Astrocyte (in vitro differentiated cells and primary cell): ENCODE data around the gene CDS1. TPM values are rescaled to one million over a fixed set of nuclear protein-coding genes. Genes with fewer than 3 reads are reported as not detected.

Experiments used
- DNase-seq: peaks from one replicate; pipeline ENCODE4 v3.0.0-alpha.2; 2010; ENCODE audit warnings: low read depth
- FAIRE-seq: peaks from 2 replicates; lab custom pipeline; 2011; peaks lifted over from hg19 to GRCh38; lab: Jason Lieb, UNC
- H2AFZ ChIP-seq: 2 replicates; pipeline ENCODE4 v1.6.0; 2012; ENCODE audit warnings: low read depth, low read length, inconsistent platforms
- H3K27ac ChIP-seq: 2 replicates; pipeline ENCODE4 v1.5.1; 2011; ENCODE audit warnings: low read depth, low read length, inconsistent platforms
- H3K27me3 ChIP-seq: 2 replicates; pipeline ENCODE4 v1.6.0; 2011; ENCODE audit warnings: low read length, inconsistent platforms; ENCODE audit not compliant: insufficient read depth
- H3K36me3 ChIP-seq: 2 replicates; pipeline ENCODE4 v1.5.1; 2011; ENCODE audit warnings: low read length, inconsistent platforms; ENCODE audit not compliant: insufficient read depth
- H3K4me1 ChIP-seq: 2 replicates; pipeline ENCODE4 v1.5.1; 2011; ENCODE audit warnings: low read length, inconsistent platforms; ENCODE audit not compliant: insufficient read depth
- H3K4me2 ChIP-seq: 2 replicates; pipeline ENCODE4 v1.6.0; 2012; ENCODE audit warnings: low read length, inconsistent platforms
- H3K4me3 ChIP-seq: 2 replicates; pipeline ENCODE4 v1.5.1; 2011; ENCODE audit warnings: low read depth, mild to moderate bottlenecking, low read length, inconsistent platforms; ENCODE audit not compliant: insufficient read depth
- H3K79me2 ChIP-seq: 2 replicates; pipeline ENCODE4 v1.6.0; 2012; ENCODE audit warnings: mild to moderate bottlenecking, low read length, inconsistent platforms; ENCODE audit not compliant: insufficient read depth
- H3K9ac ChIP-seq: 2 replicates; pipeline ENCODE4 v1.6.0; 2012; ENCODE audit warnings: mild to moderate bottlenecking, low read length, inconsistent platforms
- H3K9me3 ChIP-seq: 2 replicates; pipeline ENCODE4 v1.5.1; 2012; ENCODE audit warnings: low read depth, mild to moderate bottlenecking, low read length, inconsistent platforms; ENCODE audit not compliant: insufficient read depth
- H4K20me1 ChIP-seq: 2 replicates; pipeline ENCODE4 v1.6.0; 2012; ENCODE audit warnings: low read length, inconsistent platforms; ENCODE audit not compliant: insufficient read depth
- H3K27ac Mint-ChIP-seq: one replicate; pipeline ENCODE4 v1.8.0; 2021; ENCODE audit warnings: mild to moderate bottlenecking, mixed read lengths; ENCODE audit not compliant: unreplicated experiment
- H3K27me3 Mint-ChIP-seq: one replicate; pipeline ENCODE4 v1.8.0; 2021; ENCODE audit warnings: low read depth, mixed read lengths; ENCODE audit not compliant: unreplicated experiment
- H3K36me3 Mint-ChIP-seq: one replicate; pipeline ENCODE4 v1.8.0; 2021; ENCODE audit warnings: low read depth, mixed read lengths; ENCODE audit not compliant: unreplicated experiment
- H3K4me1 Mint-ChIP-seq: one replicate; pipeline ENCODE4 v1.8.0; 2021; ENCODE audit warnings: low read depth, mixed read lengths; ENCODE audit not compliant: unreplicated experiment
- H3K4me3 Mint-ChIP-seq: one replicate; pipeline ENCODE4 v1.8.0; 2021; ENCODE audit warnings: mild to moderate bottlenecking, moderate library complexity, mixed read lengths; ENCODE audit not compliant: unreplicated experiment
- H3K9me3 Mint-ChIP-seq: one replicate; pipeline ENCODE4 v1.8.0; 2021; ENCODE audit warnings: mild to moderate bottlenecking, mixed read lengths; ENCODE audit not compliant: unreplicated experiment
- EZH2 ChIP-seq: IDR thresholded peaks from 2 replicates; pipeline ENCODE4 v1.6.1; 2012; ENCODE audit warnings: mild to moderate bottlenecking, low read length, inconsistent platforms; ENCODE audit not compliant: insufficient read depth
- total RNA-seq: library from RNA; stranded (reverse); gene quantifications from 2 replicates; pipeline ENCODE4 v1.2.1, GENCODE V29; 2021
- TF ChIP-seq, protein P1 (sequence below): IDR thresholded peaks from 2 replicates; pipeline ENCODE4 v1.5.1; 2011; ENCODE audit warnings: low read depth, mild to moderate bottlenecking, inconsistent platforms, low read length, moderate library complexity; ENCODE audit not compliant: insufficient read depth

Gene CDS1
- total RNA-seq, 1 donor from 2014 or later, result 5.7 TPM

DNA sequence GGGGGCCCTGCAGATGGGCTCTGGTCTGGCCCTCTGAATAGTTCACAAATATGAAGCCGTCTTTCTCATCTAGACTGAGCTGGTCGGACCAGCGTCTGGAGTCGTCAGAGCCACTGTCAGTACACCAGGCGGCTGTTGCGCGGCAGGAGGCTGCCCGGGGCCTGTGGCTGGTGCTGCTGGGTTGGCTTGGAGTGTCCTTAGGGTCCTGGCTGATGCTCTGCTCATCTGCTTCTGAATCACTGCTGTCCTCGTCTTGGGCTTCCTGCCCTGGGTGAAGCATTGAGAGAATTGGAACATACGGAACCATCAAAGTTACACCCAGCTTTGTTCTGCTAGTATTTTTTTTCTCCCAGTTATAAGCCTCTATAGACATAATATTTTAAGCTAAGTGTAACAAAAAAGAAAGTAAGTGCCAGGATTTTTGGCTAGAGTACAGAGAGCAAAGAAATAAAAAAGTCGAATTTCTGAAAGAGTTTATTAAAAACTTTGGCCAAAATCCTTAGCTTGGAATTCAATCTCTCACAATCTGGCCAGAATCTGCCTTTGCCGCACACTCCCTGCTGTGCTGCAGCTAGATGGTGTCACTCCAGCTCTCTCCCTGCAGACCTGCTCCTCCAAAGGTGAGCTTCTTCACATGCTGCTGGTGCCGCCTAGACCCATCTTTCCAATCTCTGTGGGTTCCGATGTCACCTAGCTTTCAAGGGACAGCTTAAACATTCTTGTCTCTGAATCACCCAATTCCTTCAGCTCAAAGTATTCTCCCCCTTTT is 96.2 kb downstream of the CDS1 start:
- Mint-ChIP-seq H3K4me3 (no peak overlapping the region), H3K36me3 (peaks cover 30% of the 10 kb centered on the region)
- H3K9ac ChIP-seq, result no peak overlapping the region

DNA sequence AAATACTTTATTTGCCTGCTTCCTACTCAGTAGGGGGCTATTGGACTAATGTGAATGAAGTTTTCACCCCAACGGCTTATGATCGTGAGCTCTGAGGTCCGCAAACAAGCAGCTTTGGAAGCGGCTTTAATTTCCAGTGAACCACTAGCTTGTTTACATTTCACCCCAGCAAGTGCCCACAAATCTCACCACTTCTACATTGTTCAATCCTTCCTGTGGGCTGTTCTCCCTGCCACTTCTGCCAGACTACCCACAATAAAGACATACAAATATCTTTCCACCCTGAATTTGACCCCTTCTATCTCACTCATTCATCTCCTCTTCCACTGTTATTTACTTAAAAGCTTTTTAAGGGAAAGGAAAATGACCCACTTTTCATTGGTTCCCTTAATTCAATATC is 98.0 kb downstream of the CDS1 start:
- Histone ChIP-seq H3K36me3 (peaks cover 24% of the 10 kb centered on the region), H3K4me3 (no peak overlapping the region), H3K79me2 (no peaks in the 10 kb centered on the region), H3K4me1 (peaks cover 13% of the 10 kb centered on the region), H3K27me3 (no peaks in the 10 kb centered on the region), H3K27ac (no peak overlapping the region), H3K9me3 (no peaks in the 10 kb centered on the region), H3K9ac (no peak overlapping the region), H3K4me2 (no peak overlapping the region), H4K20me1 (no peaks in the 10 kb centered on the region), H2AFZ (no peak overlapping the region)
- H3K36me3 Mint-ChIP-seq, result peaks cover 36% of the 10 kb centered on the region
- H3K9me3 Mint-ChIP-seq, result no peaks in the 10 kb centered on the region
- no peak for TF ChIP-seq EZH2
- TF ChIP-seq, protein P1, sequence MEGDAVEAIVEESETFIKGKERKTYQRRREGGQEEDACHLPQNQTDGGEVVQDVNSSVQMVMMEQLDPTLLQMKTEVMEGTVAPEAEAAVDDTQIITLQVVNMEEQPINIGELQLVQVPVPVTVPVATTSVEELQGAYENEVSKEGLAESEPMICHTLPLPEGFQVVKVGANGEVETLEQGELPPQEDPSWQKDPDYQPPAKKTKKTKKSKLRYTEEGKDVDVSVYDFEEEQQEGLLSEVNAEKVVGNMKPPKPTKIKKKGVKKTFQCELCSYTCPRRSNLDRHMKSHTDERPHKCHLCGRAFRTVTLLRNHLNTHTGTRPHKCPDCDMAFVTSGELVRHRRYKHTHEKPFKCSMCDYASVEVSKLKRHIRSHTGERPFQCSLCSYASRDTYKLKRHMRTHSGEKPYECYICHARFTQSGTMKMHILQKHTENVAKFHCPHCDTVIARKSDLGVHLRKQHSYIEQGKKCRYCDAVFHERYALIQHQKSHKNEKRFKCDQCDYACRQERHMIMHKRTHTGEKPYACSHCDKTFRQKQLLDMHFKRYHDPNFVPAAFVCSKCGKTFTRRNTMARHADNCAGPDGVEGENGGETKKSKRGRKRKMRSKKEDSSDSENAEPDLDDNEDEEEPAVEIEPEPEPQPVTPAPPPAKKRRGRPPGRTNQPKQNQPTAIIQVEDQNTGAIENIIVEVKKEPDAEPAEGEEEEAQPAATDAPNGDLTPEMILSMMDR, result no peak
- no peaks in the 10 kb centered on the region for H3K27me3 Mint-ChIP-seq
- no peak overlapping the region for H3K4me3 Mint-ChIP-seq
- no peak for FAIRE-seq
- DNase-seq, result no peak
- peaks cover 38% of the 10 kb centered on the region for H3K4me1 Mint-ChIP-seq
- H3K27ac Mint-ChIP-seq, result no peak overlapping the region

More for the DNA sequence above, 96.2 kb downstream of the CDS1 start:
- Histone ChIP-seq H3K4me3 (no peak overlapping the region), H4K20me1 (no peaks in the 10 kb centered on the region), H3K27me3 (no peaks in the 10 kb centered on the region), H3K27ac (no peak overlapping the region), H3K4me1 (peaks cover 13% of the 10 kb centered on the region), H3K4me2 (no peak overlapping the region), H2AFZ (no peak overlapping the region), H3K79me2 (no peaks in the 10 kb centered on the region), H3K36me3 (peaks cover 24% of the 10 kb centered on the region), H3K9me3 (no peaks in the 10 kb centered on the region)
- TF ChIP-seq, protein P1, result no peak
- TF ChIP-seq EZH2, result no peak
- DNase-seq (no peak), FAIRE-seq (no peak)
- Mint-ChIP-seq H3K4me1 (peaks cover 28% of the 10 kb centered on the region), H3K27ac (no peak overlapping the region), H3K9me3 (no peaks in the 10 kb centered on the region), H3K27me3 (no peaks in the 10 kb centered on the region)
